Heart left ventricle (tissue), 16 donors: Measurements from ENCODE around the gene KLHDC10. TPM values are rescaled to one million over a fixed set of nuclear protein-coding genes. Genes with fewer than 3 reads are reported as not detected.

Source experiments
- ATAC-seq, 4 donors: fragments of 200-7000 bp; cut with Tn5 transposase; one replicate each; pipeline ENCODE4 v1.9.1; 2020 to 2022; ENCODE audit warnings: moderate library complexity in 4 of 4, mild to moderate bottlenecking in 3 of 4, moderate number of reproducible peaks in 1 of 4
- DNase-seq, 5 donors: peaks; one replicate each; pipeline ENCODE4 v3.0.0-alpha.2; 2020
- H3K27ac ChIP-seq, 12 donors: fragments of 200-600 bp; sonication (generic) in 4 of 12; one replicate each; pipeline versions ENCODE4 v1.5.0 to v1.8.0; 2016 to 2022; ENCODE audit warnings: mild to moderate bottlenecking in 2 of 12
- H3K27me3 ChIP-seq, 9 donors: fragments of 200-600 bp; sonication (generic) in 2 of 9; one replicate each; pipeline versions ENCODE4 v1.5.1 to v1.8.0; 2016 to 2022; ENCODE audit warnings: mild to moderate bottlenecking in 3 of 9
- H3K36me3 ChIP-seq, 9 donors: fragments of 200-600 bp; sonication (generic) in 2 of 9; one replicate each; pipeline versions ENCODE4 v1.5.0 to v1.8.0; 2018 to 2022; ENCODE audit warnings: mild to moderate bottlenecking in 2 of 9
- H3K4me1 ChIP-seq, 12 donors: fragments of 200-600 bp; sonication (generic) in 4 of 12; one replicate each; pipeline versions ENCODE4 v1.5.0 to v1.8.0; 2016 to 2022; ENCODE audit warnings: mild to moderate bottlenecking in 3 of 12
- H3K4me3 ChIP-seq, 12 donors: fragments of 200-600 bp; sonication (generic) in 4 of 12; one replicate each; pipeline versions ENCODE4 v1.5.0 to v1.8.0; 2017 to 2022; ENCODE audit warnings: mild to moderate bottlenecking in 9 of 12, moderate library complexity in 4 of 12
- H3K9me3 ChIP-seq, 12 donors: fragments of 200-600 bp; sonication (generic) in 4 of 12; one replicate each; pipeline versions ENCODE4 v1.5.0 to v1.8.0; 2016 to 2022; ENCODE audit warnings: mild to moderate bottlenecking in 1 of 12
- POLR2A ChIP-seq, 2 donors: fragments of 450-650 bp; IDR thresholded peaks; one replicate each; pipeline ENCODE4 v1.6.1; 2017; ENCODE audit warnings: antibody characterized with exemption in 2 of 2, mild to moderate bottlenecking in 2 of 2, moderate library complexity in 2 of 2
- WGBS, 4 donors: extraction: QIAGEN DNeasy Blood & Tissue Kit in 2 of 4; methylation state at CpG; one replicate each; pipeline versions ENCODE4 v1.1.5 to v1.1.7; 2013 to 2018; 5-methylcytosine and 5-hydroxymethylcytosine counted together
- intact Hi-C, 10 donors: fragments of 100-400 bp; cut with DNase I; formaldehyde crosslinking; loops; one replicate each; pipeline versions ENCODE4 v1.11.1 to v1.14.2; 2022
- polyA plus RNA-seq, 2 donors: library from polyadenylated mRNA; stranded (reverse); fragments of 200-250 nt; gene quantifications; one replicate each; pipeline ENCODE4 v1.2.3, GENCODE V29; 2013
- total RNA-seq, 9 donors: library from RNA; depleted of rRNA in 2 of 9; stranded (reverse); fragments of >200 nt in 2 of 9; fragmentation: NEBNext Ultra II Directional in 3 of 9; extraction: Animal tissue kit (Norgen Biotek cat#: 25700) in 3 of 9; gene quantifications; one replicate each; pipeline versions ENCODE4 v1.1.0 to v1.2.4, GENCODE V29; 2016 to 2023
- TF ChIP-seq, protein P1 (sequence below), 12 donors: fragments of 200-600 bp; sonication (generic) in 4 of 12; IDR thresholded peaks; one replicate each; pipeline versions ENCODE4 v1.5.0 to v1.8.0; 2018 to 2022; ENCODE audit warnings: antibody characterized with exemption in 12 of 12, mild to moderate bottlenecking in 5 of 12
- donor health status: ischemic (EF 13 %, LVEDD 7.1; RV severe dilation, severe dysfunction).
- donor health status: healthy with polysubstance abuse.
- donor health status: DM: no; HTN: yes; CAD: no.
- donor health status: DM: no; HTN: no; CAD: no.
- donor health status: ischemic (EF 25% LVEDD 6.9; RV normal size, moderate dysfunction).
- donor health status: ischemic (EF 25% LVEDD 5.7; RV mildly dilated, moderate dysfunction).
- donor health status: healthy.
- donor health status: DM: yes; HTN: yes; CAD: no.
- donor health status: ischemic (EF 35%, LVEDD 5.7; RV mildly dilated, moderate dysfunction).
- donor health status: nonischemic (EF 11% LVEDD 7.7; RV severe dilation, severe dysfunction).
- donor health status: DM: yes; HTN: yes; CAD: no.
- donor health status: PGD.
- donor health status: ischemic (EF 29% LVEDD 5.4; RV normal size, mild dysfunction).
- donor health status: nonischemic (EF 23%, LVEDD 6.1; RV moderate dilation, normal function).

The KLHDC10 gene
- total and polyA plus RNA-seq, 11 donors = 7.0 to 32.6 (median 26.4) TPM

DNA sequence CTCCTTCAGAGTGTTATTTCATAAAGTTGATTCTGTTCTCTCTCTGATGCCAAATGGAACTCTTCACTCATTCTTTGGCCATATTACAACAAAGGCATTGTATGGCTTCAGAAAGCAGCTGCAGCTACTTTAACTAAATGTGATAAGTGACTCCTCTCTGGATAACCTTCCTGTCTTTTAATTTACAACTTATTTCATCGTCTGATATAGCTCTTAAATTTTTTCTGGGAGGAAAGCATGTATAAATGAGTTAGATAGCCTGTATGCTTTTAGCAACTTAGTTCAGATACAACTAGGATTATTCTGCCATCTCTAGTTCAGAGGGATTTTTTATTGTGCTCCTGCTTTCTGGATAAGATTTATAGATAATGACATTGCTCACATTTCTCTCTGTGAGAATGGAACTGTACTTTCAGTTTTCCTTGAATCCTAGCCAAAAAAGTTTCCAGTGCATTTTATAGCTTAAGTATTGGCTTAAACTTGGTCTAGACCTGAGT lies 57.5 kb downstream of the KLHDC10 start:
- H3K4me3 ChIP-seq = no peak overlapping the region
- peak overlapping the region in 1 of 12 donors; percentile 15 for H3K27ac ChIP-seq
- no peaks in the 10 kb centered on the region for H3K27me3 ChIP-seq
- peaks cover 0 to 99% (median 90%) of the 10 kb centered on the region in 9 donors for H3K36me3 ChIP-seq
- DNase-seq (no peak), ATAC-seq (no peak)
- peaks cover 0 to 11% (median 5%) of the 10 kb centered on the region in 12 donors for H3K4me1 ChIP-seq
- intact Hi-C loops = loop anchor here in 1 of 10 donors (5.0 kb wide), 1 partner anchor 54 kb away; no protein-coding TSS in a partner anchor
- WGBS, 4 donors = 33 to 49% (median 38%) methylated on average over 1 of the region's 1 CpG
- H3K9me3 ChIP-seq = no peaks in the 10 kb centered on the region
- TF ChIP-seq, protein P1, sequence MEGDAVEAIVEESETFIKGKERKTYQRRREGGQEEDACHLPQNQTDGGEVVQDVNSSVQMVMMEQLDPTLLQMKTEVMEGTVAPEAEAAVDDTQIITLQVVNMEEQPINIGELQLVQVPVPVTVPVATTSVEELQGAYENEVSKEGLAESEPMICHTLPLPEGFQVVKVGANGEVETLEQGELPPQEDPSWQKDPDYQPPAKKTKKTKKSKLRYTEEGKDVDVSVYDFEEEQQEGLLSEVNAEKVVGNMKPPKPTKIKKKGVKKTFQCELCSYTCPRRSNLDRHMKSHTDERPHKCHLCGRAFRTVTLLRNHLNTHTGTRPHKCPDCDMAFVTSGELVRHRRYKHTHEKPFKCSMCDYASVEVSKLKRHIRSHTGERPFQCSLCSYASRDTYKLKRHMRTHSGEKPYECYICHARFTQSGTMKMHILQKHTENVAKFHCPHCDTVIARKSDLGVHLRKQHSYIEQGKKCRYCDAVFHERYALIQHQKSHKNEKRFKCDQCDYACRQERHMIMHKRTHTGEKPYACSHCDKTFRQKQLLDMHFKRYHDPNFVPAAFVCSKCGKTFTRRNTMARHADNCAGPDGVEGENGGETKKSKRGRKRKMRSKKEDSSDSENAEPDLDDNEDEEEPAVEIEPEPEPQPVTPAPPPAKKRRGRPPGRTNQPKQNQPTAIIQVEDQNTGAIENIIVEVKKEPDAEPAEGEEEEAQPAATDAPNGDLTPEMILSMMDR (IDR thresholded peaks at IDR 0.05) = no peak
- TF ChIP-seq POLR2A (IDR thresholded peaks at IDR 0.05) = no peak

DNA sequence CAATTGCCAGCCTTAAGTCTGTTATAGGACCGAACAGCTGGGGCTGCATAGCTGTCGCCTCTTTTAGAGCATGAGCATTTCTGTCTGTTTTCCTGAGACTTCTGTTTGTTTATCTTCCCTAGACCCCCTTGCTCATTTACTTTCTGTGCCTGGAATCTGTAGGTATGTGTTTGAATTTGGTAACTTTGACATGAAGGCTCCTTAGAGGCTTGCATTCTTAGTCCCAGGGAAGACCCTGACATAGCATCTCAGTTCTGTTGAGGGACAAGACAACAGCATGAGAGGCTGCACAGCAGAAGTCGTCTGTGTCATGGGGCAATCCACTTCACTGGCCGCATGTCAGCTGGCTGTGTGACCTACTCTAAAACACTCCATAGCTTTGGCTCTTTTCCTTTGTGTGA lies 58.7 kb downstream of the KLHDC10 start:
- TF ChIP-seq, protein P1 (IDR thresholded peaks at IDR 0.05) = no peak
- no peak for TF ChIP-seq POLR2A (IDR thresholded peaks at IDR 0.05)
- Histone ChIP-seq H3K27ac (no peak overlapping the region), H3K4me3 (no peak overlapping the region), H3K36me3 (peaks cover 0 to 99% (median 88%) of the 10 kb centered on the region in 9 donors), H3K27me3 (no peaks in the 10 kb centered on the region), H3K9me3 (no peaks in the 10 kb centered on the region), H3K4me1 (peaks cover 0 to 11% (median 5%) of the 10 kb centered on the region in 12 donors)
- no peak for DNase-seq
- intact Hi-C loops = loop anchor here in 1 of 10 donors (5.0 kb wide), 1 partner anchor 53 kb away; no protein-coding TSS in a partner anchor
- WGBS, 4 donors = 72 to 88% (median 80%) methylated on average over 4 of the region's 4 CpGs
- no peak for ATAC-seq

DNA sequence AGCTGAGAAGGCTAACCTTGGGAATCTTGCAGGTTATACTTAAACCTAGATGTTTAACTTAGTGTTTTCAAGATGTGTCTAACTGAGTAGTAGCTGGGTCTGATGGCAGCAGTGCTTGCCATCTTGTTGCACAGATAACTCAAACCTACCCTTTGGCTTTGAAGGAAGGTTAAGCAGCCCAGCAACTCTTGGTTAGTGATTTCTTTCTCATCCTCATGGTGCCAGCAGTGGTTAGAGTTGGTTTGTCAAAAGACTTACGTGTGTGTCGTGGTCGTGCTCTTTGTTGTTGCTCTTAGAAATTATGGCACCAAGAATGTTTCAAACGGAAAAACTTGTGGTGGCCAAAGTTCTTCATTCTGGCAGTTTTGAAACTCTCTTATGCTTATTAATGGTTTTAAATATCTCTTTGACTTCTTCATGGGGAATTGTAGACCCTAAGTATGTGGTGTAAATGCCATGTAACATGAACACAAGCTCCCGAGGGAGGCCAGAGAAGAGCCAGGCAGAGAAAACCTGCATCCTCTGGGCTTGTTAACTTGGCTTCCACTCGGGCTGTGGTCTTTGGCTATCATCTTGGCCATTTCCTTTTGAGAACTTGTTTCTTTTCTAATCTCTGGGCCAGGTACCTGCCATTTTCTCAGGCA lies 61.0 kb downstream of the KLHDC10 start:
- intact Hi-C loops = no loop called here
- DNase-seq (no peak), ATAC-seq (no peak)
- no peak for TF ChIP-seq POLR2A (IDR thresholded peaks at IDR 0.05)
- TF ChIP-seq, protein P1 (IDR thresholded peaks at IDR 0.05) = no peak
- Histone ChIP-seq H3K36me3 (peaks cover 0 to 98% (median 87%) of the 10 kb centered on the region in 9 donors), H3K4me1 (peaks cover 0 to 11% (median 5%) of the 10 kb centered on the region in 12 donors), H3K27me3 (no peaks in the 10 kb centered on the region), H3K9me3 (no peaks in the 10 kb centered on the region), H3K27ac (no peak overlapping the region), H3K4me3 (no peak overlapping the region)
- 90 to 94% (median 92%) methylated on average over 6 of the region's 6 CpGs for WGBS, 4 donors

DNA sequence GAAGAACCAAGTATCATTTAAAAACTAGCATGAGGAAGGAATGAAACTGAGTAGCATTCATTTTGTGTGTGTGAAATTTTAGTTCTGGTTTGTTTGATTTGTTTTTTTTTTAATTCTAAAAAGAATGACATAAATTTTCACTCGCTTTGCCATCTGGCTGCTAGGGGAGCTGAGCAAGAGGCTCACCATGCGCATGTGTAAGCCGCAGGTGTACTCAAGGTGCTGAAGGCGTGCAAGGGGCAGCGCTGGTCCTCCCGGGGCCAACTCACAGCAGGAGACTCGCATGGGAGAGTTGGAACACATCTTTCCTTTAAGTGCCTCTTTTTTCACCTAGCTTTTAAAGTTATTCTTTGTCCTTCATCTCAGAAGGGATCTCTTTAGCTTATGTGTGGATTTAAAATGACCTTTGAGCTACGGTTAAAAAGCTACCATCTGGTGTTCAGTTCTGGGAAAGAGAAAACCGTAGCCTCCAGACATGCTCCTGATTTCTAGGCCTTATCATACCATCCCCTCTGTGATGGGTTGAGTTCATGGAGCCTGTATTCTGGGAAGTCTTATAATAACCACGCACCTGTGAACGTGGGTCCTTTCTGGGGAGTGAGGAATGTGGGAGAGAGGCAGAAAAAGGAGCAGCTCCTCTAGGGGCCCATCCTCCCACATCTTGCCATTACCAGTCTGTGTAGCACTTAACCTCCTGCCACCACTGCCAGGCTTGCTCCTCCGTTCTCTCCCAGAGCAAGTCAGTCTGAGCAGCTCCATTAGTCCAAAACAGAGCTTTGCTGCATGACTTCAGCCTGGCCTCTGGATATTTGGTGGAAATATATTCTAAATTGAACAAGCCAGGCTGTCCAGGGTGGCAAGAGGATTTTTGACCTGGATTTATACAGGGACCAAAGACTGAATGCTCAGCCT lies 61.9 kb downstream of the KLHDC10 start:
- Histone ChIP-seq H3K27me3 (no peaks in the 10 kb centered on the region), H3K9me3 (no peaks in the 10 kb centered on the region), H3K4me3 (no peak overlapping the region), H3K36me3 (peaks cover 0 to 98% (median 83%) of the 10 kb centered on the region in 9 donors), H3K4me1 (peaks cover 0 to 11% (median 4%) of the 10 kb centered on the region in 12 donors), H3K27ac (no peak overlapping the region)
- intact Hi-C loops = no loop called here
- no peak for ATAC-seq
- DNase-seq = no peak
- TF ChIP-seq, protein P1 (IDR thresholded peaks at IDR 0.05) = no peak
- TF ChIP-seq POLR2A (IDR thresholded peaks at IDR 0.05) = no peak
- WGBS, 4 donors = 93 to 95% (median 94%) methylated on average over 12 of the region's 12 CpGs
